Hematopoietic multipotent progenitor cell treated with erythropoietin and hydrocortisone succinate and interleukin-3 and kit ligand, for 8 days (in vitro differentiated cells): Measurements from ENCODE around the gene POP4.
"Not testable (repeated sequence)": the region's sequence is repeated elsewhere in the genome, so short reads cannot be mapped to it uniquely, and the experiment has no call there.

Experiments used
- DNase-seq: peaks from one replicate; pipeline ENCODE4 v3.0.0-alpha.2; 2015

Gene POP4, protein sequence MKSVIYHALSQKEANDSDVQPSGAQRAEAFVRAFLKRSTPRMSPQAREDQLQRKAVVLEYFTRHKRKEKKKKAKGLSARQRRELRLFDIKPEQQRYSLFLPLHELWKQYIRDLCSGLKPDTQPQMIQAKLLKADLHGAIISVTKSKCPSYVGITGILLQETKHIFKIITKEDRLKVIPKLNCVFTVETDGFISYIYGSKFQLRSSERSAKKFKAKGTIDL

DNA sequence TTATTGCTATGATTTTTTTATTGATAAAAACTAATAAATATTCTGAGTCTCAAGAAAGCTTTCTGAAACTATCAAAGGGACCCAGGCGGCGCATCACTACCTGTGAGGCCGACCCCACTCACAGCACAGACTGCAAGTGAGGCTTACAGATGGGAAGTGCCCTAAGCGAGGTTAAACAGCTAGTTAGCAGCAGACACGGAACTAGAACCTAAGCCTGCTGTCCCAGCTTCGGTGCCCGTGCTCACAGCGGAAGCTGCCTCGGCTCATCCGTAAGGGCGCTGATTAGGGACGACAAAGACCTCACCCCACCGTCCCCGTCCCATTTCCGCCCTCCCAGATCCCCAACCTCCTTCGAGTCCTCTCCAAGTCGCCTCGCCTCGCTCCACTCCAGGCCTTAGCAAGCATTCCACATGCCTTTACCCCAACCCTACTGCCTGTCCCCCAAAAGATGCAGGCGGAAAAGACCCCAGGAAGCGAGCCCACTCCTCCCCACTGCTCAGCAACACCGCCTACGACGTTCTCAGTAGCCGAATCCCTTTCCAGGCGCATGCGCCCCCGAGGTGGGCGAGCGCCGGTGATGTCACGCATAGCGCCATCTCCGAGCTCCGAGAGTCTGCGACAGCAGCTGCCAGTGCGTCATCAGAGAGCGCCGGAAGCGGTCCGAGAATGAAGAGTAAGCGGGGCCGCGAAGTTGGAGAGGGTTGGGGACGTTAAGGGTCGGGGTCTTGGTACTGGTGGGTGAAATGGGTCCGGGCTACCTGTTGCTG is at the start of gene POP4:
Gene POP4, plus strand, starts transcription at position 631 of the 767 bp plus-strand sequence. Its CDS starts 36 bp downstream, at position 667.
- peak; percentile 96 for DNase-seq

DNA sequence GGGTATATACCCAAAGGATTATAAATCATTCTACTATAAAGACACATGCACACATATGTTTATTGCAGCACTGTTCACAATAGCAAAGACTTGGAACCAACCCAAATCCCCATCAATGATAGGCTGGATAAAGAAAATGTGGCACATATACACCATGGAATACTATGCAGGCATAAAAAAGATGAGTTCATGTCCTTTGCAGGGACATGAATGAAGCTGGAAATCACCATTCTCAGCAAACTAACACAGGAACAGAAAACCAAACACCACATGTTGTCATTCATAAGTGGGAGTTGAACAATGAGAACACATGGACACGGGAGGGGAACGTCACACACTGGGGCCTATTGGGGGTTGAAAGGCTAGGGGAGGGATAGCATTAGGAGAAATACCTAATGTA is 47.0 kb upstream of the POP4 start:
- DNase-seq, result not testable (repeated sequence)

DNA sequence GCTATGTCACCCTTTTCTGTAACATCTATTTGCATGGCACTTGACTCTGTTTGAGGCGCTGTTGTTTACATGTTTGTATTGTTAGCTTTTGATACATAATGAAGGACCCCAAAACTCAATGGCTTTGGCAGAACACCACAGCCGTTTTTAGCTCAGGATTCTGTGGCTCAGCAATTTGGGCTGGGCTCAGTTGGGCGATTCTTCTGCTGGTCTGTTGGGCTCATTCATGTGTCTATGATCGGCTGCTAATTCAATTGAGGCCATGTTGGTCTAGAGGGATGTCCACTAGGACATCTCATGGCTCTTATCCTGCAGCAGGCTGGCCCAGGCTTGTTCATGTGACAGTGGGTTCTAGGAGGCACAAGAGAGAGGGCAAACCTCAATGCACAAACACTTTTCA is 46.3 kb upstream of the POP4 start:
- no peak for DNase-seq

DNA sequence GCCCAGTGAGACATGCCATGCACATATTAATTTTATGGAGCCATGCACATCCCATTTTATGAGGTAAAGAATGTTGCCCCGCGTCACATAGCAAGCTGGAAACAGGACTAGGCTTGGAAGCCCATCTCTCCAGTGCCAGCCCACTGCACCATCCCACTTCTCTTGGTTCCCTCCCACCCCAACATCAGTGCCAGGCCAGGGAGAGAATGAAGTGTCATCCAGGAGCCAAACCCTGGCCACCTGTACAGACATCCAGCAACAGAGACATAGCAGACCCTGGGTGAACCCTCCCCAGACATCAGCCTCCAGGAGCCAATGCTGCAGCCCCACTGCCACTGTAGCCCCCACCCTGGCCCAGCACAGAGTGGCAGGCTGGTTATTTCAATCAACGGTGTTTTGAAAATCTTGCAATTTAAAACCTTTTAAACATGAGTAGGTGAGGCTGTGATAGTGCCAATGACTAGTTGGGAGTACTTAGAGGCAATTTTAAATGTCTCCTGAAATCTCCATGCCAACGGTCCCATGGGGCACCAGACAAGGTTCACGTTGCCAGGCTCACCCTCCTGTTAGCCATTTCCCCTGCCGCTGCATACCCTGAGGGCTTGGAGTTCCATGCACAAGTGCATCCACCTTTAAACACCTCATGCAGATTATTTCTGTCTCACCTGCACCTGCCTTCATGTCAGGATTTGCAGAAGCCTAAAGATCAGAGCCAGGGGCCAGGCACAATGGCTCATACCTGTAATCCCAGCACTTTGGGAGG is 45.6 kb upstream of the POP4 start:
- no peak for DNase-seq

DNA sequence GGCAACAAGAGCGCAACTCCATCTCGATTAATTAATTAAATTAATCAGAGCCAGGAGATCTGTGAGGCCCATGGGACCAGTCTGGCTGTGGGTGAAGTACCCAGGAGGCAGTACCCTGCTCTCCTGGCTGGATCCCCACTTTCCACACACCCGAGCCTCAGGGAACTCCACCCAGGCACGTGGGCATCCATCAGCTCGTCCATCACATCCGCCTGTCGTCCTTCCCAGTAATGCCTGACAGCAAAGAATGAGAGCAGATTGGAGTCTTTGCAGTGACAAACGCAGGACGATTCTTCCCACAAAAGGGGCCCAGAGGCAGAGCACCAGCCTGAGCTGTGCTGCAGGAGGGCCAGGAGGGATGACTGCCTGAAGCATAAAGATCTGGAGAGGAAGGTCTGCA is 44.5 kb upstream of the POP4 start:
- no peak for DNase-seq

DNA sequence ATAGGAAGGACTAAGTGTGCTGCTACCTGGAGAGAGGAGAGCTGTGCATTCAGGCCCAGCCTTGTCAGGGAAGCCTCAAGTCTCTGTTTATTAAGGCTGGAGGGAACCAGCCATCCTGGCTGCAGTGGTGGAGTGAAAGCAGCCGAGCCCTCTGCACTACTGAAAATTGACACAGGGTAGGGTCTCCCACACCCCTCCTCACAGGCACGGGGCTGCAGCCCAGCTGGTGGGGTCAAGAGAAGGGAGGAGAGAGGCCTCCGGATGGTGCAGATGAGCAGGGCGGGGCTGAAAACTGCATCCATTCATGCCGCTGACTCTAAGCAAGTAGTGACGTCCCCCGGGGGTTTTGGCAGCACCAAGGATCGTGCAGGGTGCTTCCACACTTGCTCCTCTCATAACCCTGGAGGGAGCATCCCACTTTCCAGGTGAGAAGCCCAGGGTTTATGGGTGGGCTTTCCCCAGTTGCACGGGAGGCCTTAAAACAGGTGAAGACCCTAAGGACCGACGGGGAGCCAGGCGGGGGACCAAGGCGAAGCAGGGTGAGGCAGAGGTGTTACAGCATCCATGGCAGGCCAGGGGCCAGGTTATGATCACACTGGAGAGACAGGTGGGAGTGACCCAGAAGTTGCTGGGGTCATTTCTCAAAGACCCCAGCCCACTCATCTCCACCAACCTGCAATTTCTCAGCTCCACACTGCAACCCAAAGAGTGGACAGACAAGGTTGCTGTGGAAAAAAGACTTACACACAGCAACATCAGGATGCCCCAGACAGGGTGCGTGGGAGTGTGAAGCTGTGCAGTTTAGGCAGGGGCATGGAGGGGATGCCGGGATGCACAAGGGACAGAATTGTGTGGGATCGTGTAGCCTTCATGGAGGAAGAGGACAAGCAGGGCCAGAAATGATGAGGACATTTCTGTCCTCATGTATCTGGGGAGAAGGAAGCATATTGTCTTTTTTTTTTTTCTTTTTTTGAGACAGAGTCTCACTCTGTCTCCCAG is 43.5 kb upstream of the POP4 start:
- DNase-seq, result no peak

DNA sequence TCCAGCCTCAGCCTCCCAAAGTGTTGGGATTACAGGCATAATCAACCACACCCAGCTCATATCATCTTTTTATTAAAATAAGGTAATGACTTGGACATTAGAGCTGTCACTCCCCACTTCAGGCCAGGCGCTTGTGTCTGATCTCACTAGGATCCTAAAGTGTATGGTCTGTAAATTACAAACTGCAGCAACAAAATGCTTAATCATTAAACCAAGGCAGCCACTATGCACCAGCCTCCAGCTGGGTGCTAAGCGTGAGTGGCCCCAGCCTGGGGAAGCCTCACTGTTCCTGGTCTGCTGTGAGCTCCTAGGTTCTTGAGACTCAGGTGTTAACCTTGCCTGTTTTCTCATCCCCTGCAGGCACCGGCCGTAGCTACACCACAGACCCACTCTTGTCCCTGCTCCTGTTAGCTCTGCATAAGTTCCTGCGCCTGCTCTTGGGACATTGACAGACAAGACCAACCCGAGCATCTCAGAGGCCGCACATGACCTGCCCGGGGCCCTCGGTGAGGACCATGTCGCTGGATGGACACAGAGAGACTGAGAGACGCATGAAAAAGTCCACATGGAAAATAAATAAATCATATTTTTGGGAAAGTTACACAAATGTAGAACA is 42.5 kb upstream of the POP4 start:
- DNase-seq, result no peak

DNA sequence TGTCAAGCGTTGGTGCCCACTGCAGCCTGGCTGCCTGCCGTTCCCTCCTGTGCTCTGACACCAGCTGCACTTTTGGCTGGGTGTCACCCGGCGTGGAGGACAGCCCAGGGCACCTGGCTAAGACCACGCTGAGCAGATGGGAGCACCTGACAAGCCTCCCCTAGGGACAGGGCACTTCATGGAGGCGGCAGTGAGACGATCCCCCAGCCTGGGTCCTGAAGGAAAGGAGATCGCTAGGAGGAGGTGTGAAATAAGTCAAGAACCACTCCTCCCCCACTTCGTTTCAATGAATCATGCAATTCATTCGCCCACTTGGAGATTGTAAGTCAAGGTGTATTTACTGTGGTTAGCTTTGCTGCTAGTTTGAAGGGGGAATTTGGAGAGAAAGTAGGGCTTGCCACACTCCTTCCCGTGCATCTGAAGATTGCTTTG is 41.5 kb upstream of the POP4 start:
- no peak for DNase-seq

DNA sequence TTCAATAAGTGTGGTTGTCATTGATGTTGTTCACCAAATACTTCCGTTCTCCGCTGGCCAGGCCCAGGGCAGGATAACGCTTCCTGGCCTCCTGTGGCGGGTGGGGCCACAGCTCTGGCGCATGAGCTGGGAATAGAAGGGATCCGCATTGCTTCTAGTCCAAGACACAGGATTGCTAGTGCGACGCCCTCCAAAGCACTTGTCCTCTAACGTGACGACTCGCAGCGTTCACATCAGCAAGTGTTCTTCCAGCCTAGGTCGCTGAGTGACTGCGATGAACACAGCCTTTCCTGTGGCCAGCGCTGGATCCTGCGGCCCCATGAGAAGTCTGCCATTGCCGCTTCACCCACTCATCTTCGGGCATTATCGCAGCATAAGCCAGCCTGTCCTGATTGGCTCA is 40.9 kb upstream of the POP4 start:
- DNase-seq, result no peak

DNA sequence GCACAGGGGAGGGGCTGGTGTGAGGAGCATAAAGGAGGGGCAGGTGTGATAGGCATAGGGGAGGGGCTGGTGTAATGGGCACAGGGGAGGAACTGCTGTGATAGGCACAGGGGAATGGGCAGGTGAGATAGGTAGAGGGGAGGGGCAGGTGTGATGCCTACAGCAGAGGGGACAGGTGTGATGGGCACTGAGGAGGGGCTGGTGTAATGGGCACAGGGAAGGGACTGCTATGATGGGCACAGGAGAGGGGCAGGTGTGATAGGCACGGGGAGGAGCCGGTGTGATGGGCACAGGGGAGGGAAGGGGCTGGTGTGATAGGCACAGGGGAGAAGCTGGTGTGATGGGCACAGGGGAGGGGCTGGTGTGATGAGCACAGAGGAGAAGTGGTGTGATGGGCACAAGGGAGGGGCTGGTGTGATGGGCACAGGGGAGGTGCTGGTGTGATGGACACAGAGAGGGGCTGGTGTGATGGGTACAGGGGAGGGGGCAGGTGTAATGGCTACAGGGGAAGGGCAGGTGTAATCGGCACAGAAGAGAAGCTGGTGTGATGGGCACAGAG is 39.5 kb upstream of the POP4 start:
- DNase-seq, result no peak

DNA sequence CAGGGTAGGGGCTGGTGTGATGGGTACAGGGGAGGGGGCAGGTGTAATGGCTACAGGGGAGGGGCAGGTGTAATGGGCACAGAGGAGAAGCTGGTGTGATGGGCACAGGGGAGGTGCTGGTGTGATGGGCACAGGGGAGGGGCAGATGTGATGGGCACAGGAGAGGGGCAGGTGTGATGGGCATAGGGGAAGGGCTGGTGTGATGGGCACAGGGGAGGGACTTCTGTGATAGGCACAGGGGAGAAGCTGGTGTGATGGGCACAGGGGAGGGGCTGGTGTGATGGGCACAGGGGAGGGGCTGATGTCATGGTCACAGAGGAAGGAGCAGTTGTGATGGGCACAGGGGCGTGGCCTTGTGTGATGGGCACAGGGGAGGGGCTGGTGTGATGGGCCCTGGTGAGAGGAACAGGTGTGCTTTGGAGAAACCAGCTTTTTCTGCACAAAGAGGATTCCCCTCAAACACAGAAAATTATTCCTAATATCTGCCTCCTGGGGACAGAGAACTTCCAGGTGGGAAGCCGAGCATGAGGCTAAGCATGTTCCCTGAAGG is 38.6 kb upstream of the POP4 start:
- no peak for DNase-seq

DNA sequence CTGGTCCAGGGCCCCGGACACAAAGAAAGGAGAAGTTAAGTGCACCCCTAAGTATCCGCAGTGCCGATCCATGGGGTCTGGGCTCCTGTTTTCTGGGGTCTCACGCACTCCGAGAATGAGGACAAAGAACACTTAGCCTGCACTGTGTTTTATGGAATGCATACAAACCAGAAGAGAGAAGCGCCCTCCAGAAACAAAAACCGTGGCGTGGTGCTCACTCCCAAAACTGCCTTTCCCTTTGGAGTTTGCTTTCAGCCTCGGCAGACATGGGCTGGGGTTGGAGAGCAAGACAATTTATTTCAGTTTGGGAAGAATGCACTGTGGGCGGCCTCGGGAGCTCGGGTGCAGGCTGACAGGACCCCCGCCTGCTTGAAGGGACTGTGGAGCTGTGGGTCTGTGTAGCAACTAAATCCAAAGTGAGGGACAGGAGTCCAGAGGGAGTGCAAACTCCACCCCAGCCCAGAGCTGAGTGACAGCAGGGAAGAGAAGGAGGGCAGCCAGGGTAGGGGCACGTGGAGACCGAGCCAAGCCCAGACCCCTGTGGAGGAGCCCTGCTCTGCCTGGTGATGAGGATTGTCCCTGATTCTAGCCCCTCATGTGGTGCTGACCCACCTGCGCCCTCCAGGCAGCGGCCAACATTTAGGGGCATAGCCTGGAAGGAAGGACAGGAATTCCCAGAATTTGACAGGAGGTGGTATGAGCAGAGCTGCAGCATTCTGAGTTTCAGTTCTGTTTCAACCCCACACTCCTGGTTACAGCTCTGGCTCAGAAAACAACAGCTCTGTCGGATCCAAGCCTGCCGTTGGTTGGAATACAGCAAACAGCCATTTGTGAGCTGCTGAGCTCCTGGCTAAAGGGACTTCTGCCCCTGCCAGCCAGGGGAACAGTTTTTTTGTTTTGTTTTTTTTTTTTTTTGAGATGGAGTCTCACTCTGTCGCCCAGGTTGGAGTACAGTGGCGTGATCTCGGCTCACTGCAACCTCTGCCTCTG is 37.8 kb upstream of the POP4 start:
- no peak for DNase-seq

DNA sequence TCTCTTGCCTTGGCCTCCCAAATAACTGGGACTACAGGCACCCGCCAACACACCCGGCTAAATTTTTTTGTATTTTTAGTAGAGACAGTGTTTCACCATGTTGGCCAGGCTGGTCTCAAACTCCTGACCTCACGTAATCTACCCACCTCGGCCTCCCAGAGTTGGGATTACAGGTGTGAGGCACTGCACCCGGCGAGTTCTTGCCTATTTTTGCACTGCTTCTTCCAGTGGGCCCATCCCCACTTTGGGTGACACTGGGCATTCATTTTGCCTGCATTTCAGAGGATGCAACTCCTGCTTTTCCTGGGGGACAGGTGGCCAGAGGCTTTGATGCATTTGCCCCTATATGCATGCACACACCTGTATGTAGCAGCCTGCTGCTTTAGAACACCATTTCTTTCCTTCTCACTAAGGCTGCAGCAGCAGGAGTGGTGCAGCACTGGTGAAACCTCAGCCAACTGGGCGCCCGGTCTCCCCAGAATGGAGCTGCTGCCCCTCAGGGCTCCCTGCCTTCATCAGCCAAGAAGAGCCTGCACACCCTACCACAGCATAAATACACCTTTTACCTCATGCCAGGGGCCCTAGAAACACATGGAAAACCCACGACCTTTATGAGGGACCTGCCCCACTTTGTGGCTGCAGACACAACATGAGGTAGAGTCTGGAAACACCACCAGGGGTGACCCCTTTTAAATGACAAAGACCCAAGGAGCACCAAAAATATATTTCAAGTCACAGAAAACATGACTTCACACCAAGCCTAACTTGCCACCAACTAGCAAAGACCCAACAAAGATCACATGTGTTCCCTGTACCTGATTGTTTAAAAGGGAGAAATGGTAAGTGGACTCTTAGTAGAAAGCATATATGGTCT is 36.8 kb upstream of the POP4 start:
- DNase-seq, result no peak

DNA sequence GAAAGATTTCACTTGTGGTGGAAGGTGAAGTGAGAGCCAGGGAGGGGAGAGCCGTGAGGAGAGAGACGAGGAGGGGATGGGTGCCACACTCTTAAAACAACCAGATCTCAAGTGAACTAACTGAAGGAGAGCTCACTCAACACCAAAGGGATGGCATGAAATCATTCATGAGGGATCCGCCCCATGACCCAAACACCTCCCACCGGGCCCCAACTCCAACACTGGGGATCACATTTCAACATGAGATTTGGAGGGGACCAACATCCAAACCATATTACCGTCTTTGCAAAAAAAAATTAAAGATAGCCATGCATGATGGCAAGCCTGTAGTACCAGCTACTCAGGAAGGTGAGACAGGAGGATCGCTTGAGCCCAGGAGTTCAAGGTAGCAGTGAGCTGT is 34.9 kb upstream of the POP4 start:
- no peak for DNase-seq

DNA sequence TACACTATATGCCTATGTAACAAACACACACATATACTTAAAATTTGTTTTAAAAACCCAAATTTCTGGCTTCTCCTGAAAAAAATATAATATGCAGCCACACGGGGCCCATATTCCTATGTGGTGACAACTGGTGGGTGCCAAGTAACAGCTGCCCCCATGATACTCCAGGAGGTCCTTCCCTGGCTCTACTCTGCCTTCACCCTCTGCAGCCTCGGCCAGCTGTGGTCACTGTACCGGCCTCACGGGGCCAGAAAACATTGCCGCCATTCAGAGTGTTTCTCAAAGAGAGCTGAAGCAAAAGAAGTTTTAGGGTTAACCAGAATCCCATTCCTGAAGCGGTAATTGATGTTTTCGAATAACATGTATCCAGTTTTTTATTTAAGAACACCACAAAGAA is 32.6 kb upstream of the POP4 start:
- no peak for DNase-seq

DNA sequence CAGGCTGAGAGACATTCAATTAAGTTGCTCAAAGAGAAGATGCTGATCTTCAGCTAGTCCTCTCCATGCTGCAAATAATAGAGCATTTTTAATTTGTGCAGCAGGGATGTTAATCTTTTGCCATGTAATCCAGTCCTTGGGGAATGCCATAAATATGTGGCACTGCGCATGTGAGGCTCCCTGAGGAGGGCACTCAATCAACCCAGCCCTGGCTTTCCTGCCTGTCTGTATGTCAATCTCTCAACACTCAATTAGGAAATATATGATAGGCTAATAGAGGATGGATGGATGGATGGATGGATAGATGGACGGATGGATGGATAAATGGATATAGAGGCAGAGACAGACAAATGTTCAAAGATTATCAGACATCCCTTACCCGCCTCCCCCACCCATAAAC is 31.6 kb upstream of the POP4 start:
- no peak for DNase-seq

DNA sequence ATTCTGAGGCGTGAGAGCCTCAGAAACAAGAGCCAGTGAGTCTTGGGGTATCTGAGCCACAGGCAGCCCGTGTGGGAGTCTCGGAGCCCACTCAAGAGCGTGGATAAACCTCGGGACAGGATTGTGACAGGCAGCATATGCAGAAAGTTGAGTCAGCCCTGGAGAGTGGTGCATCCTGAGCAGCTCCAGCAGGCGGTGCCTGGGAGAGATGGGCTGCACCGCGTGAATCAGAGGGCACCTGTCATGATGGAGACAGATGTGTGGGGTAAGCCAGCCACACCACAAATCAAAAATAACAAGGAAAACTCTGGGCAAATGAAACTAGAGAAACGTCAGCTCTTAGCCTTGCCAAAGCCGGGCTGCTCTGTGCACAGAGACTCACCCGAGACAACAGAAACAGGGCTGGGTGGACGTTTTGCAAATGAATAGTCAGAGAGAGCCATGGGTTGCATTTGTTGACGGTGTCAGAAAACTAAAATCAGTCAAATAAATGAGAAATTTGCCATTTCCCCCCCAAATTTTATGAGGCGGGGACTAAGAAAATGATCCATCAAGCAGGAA is 30.0 kb upstream of the POP4 start:
- DNase-seq, result no peak

DNA sequence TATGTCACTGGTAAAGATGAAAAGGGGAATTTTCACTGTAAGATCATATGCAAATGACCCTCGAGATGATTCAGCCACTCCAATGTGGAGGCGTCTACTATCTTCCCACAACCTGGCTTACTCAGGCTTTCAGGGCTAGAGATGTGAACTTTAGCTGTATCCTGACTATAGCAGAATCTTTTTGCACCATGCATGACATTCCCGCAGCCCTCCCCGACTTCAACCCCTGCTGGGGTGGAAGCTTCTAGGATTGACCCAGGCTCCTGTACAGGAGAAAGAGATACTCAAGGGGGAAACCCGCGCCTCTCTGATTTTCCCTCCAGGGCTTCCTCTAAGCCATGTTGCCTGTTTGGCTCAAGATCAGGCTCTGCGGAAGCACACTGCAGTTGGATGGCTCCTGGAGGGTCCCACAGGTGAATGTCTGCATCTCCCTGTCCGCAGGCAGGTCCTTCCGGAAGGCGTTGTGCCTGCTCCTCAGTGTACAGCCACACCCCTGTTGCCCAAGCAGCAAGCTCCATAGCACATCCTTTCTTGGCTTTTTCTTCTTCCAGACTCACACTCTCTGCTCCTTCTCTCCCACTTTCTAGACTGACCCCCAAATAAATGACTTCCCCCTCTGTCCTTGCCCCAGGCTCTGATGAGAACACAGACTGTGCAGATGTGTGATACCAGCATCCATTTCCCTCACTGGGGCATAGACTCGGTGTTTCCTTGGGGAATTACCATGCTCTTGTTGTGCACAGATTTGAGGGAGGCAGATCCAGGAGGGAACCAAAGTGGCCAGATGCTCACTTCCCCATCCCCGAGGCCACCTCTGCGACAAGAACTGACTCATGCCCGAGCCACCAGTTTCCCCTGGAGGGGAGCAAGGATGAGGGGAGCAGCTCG is 29.1 kb upstream of the POP4 start:
- no peak for DNase-seq
